Neural cell (in vitro differentiated cells): ENCODE measurements around the gene AGPAT4.

Experiments used
- CTCF ChIP-seq: fragments of 450-650 bp; IDR thresholded peaks from 2 replicates; pipeline ENCODE4 v1.5.1; 2014; ENCODE audit warnings: antibody characterized with exemption, mild to moderate bottlenecking, moderate library complexity; ENCODE audit not compliant: poor library complexity, severe bottlenecking
- EP300 ChIP-seq: fragments of 450-650 bp; conservative IDR thresholded peaks from 2 replicates; pipeline ENCODE4 v1.6.1; 2014; ENCODE audit warnings: antibody characterized with exemption, mild to moderate bottlenecking, moderate library complexity; ENCODE audit not compliant: poor library complexity, severe bottlenecking
- EZH2 ChIP-seq: fragments of 200-600, 300-800 bp; shearing (Covaris generic), sonication (generic); IDR thresholded peaks from 2 replicates; pipeline ENCODE4 v1.6.1; 2014; ENCODE audit warnings: antibody characterized with exemption, low read length, borderline replicate concordance, mild to moderate bottlenecking; ENCODE audit not compliant: insufficient read depth, poor library complexity, severe bottlenecking
- POLR2AphosphoS5 ChIP-seq: IDR thresholded peaks from 2 replicates; pipeline ENCODE4 v1.6.1; 2012
- RAD21 ChIP-seq: fragments of 450-650 bp; conservative IDR thresholded peaks from 2 replicates; pipeline ENCODE4 v1.6.1; 2014; ENCODE audit warnings: antibody characterized with exemption, mild to moderate bottlenecking, moderate library complexity
- REST ChIP-seq: IDR thresholded peaks from 2 replicates; pipeline ENCODE4 v1.6.1; 2012; ENCODE audit warnings: borderline replicate concordance
- TAF1 ChIP-seq: IDR thresholded peaks from 2 replicates; pipeline ENCODE4 v1.6.1; 2012; ENCODE audit warnings: low read depth

- TF ChIP-seq CTCF (no peak), EZH2 (no peak), POLR2AphosphoS5 (no peak), TAF1 (no peak), EP300 (no peak), REST (no peak), RAD21 (no peak)
These were observed 1.0 kb upstream of the AGPAT4 start for GRCh38 chr6:161274898-161275297.
